ENCODE measurements around the gene ZCCHC2.

The ZCCHC2 gene

GRCh38 chr18:62596145-62597005 lies 73.5 kb downstream of the ZCCHC2 start:
- no peak for DNase-seq (ENCODE audit: extremely low spot score)
- TF ChIP-seq HDGF (IDR thresholded peaks at IDR 0.05; ENCODE audit: borderline replicate concordance) (no peak), SP1 (IDR thresholded peaks at IDR 0.05) (no peak), ARNT (IDR thresholded peaks at IDR 0.05) (no peak), PKNOX1 (IDR thresholded peaks at IDR 0.05) (no peak)
- CTCF ChIA-PET = no interaction called here
- POLR2A ChIA-PET = no interaction called here

GRCh38 chr18:62601871-62602270 lies 79.0 kb downstream of the ZCCHC2 start:
- TF ChIP-seq LEF1 (IDR thresholded peaks at IDR 0.05; ENCODE audit: borderline replicate concordance) (no peak), HDGF (IDR thresholded peaks at IDR 0.05; ENCODE audit: borderline replicate concordance) (no peak), BHLHE40 (IDR thresholded peaks at IDR 0.05; ENCODE audit: borderline replicate concordance) (no peak), L3MBTL2 (conservative IDR thresholded peaks at IDR 0.05) (no peak), ARNT (IDR thresholded peaks at IDR 0.05) (no peak), FOXK2 (IDR thresholded peaks at IDR 0.05) (no peak), TARDBP (IDR thresholded peaks at IDR 0.05) (no peak), FOXM1 (IDR thresholded peaks at IDR 0.05; ENCODE audit: borderline replicate concordance) (no peak), CTBP1 (IDR thresholded peaks at IDR 0.05; ENCODE audit: borderline replicate concordance) (no peak), NFRKB (IDR thresholded peaks at IDR 0.05) (no peak)
- CTCF ChIA-PET = no interaction called here
- POLR2A ChIA-PET = no interaction called here
- no peak for DNase-seq (ENCODE audit: extremely low spot score)

GRCh38 chr18:62602706-62603105 lies 79.9 kb downstream of the ZCCHC2 start:
- CTCF ChIA-PET = no interaction called here
- POLR2A ChIA-PET = no interaction called here
- TF ChIP-seq ARNT (IDR thresholded peaks at IDR 0.05) = no peak
- TF ChIP-seq FOXK2 (IDR thresholded peaks at IDR 0.05) = no peak
- no peak for TF ChIP-seq PKNOX1 (IDR thresholded peaks at IDR 0.05)
- TF ChIP-seq FOXM1 (IDR thresholded peaks at IDR 0.05; ENCODE audit: borderline replicate concordance) = no peak
- no peak for DNase-seq (ENCODE audit: extremely low spot score)

- no peak for TF ChIP-seq NFRKB (IDR thresholded peaks at IDR 0.05)
- TF ChIP-seq SP1 (IDR thresholded peaks at IDR 0.05) = no peak
- no peak for TF ChIP-seq CTBP1 (IDR thresholded peaks at IDR 0.05; ENCODE audit: borderline replicate concordance)
- no peak for TF ChIP-seq FOXM1 (IDR thresholded peaks at IDR 0.05; ENCODE audit: borderline replicate concordance)
- no peak for TF ChIP-seq ZNF384 (IDR thresholded peaks at IDR 0.05)
- no peak for TF ChIP-seq TARDBP (IDR thresholded peaks at IDR 0.05)
- TF ChIP-seq L3MBTL2 (conservative IDR thresholded peaks at IDR 0.05) = no peak
- CTCF ChIA-PET = no interaction called here
- POLR2A ChIA-PET = no interaction called here
- DNase-seq (ENCODE audit: extremely low spot score) = no peak
Observed at GRCh38 chr18:62603211-62603610, 80.4 kb downstream of the ZCCHC2 start.

- TF ChIP-seq L3MBTL2 (conservative IDR thresholded peaks at IDR 0.05) = no peak
- TF ChIP-seq NFRKB (IDR thresholded peaks at IDR 0.05) = no peak
- TF ChIP-seq BHLHE40 (IDR thresholded peaks at IDR 0.05; ENCODE audit: borderline replicate concordance) = no peak
- TF ChIP-seq SP1 (IDR thresholded peaks at IDR 0.05) = no peak
- no peak for TF ChIP-seq ARNT (IDR thresholded peaks at IDR 0.05)
- TF ChIP-seq HDGF (IDR thresholded peaks at IDR 0.05; ENCODE audit: borderline replicate concordance) = no peak
- TF ChIP-seq TARDBP (IDR thresholded peaks at IDR 0.05) = no peak
- no peak for TF ChIP-seq CTBP1 (IDR thresholded peaks at IDR 0.05; ENCODE audit: borderline replicate concordance)
- no peak for TF ChIP-seq ZNF384 (IDR thresholded peaks at IDR 0.05)
- no peak for TF ChIP-seq SUZ12 (IDR thresholded peaks at IDR 0.05)
- TF ChIP-seq PKNOX1 (IDR thresholded peaks at IDR 0.05) = no peak
- TF ChIP-seq FOXA1 (IDR thresholded peaks at IDR 0.05) = no peak
- TF ChIP-seq ELF4 (IDR thresholded peaks at IDR 0.05) = no peak
- no peak for TF ChIP-seq FOXK2 (IDR thresholded peaks at IDR 0.05)
- no peak for TF ChIP-seq LEF1 (IDR thresholded peaks at IDR 0.05; ENCODE audit: borderline replicate concordance)
- TF ChIP-seq FOXM1 (IDR thresholded peaks at IDR 0.05; ENCODE audit: borderline replicate concordance) = no peak
- no peak for DNase-seq (ENCODE audit: extremely low spot score)
- POLR2A ChIA-PET = no interaction called here
- CTCF ChIA-PET = no interaction called here
Observed at GRCh38 chr18:62603979-62604378, 81.2 kb downstream of the ZCCHC2 start.

GRCh38 chr18:62605685-62606084 lies 82.9 kb downstream of the ZCCHC2 start:
- POLR2A ChIA-PET = no interaction called here
- TF ChIP-seq FOXA1 (IDR thresholded peaks at IDR 0.05) (no peak), SUZ12 (IDR thresholded peaks at IDR 0.05) (no peak), PKNOX1 (IDR thresholded peaks at IDR 0.05) (no peak), NFRKB (IDR thresholded peaks at IDR 0.05) (no peak), L3MBTL2 (conservative IDR thresholded peaks at IDR 0.05) (no peak), LEF1 (IDR thresholded peaks at IDR 0.05; ENCODE audit: borderline replicate concordance) (no peak)
- CTCF ChIA-PET = no interaction called here
- DNase-seq (ENCODE audit: extremely low spot score) = no peak
